Renal cortex interstitium (tissue), 11 donors: Measurements from ENCODE around the gene HNRNPAB. TPM values are rescaled to one million over a fixed set of nuclear protein-coding genes. Genes with fewer than 3 reads are reported as not detected.
"Not testable (repeated sequence)": the region's sequence is repeated elsewhere in the genome, so short reads cannot be mapped to it uniquely, and the experiment has no call there.

Experiments
- DNase-seq, 11 donors: peaks; one replicate each; pipeline ENCODE4 v3.0.0-alpha.2; 2013; ENCODE audit warnings: low read depth in 9 of 11, low spot score in 4 of 11; ENCODE audit errors: extremely low read depth in 1 of 11
- polyA plus RNA-seq, 3 donors: library from polyadenylated mRNA; unstranded; fragments of 120-200 nt; gene quantifications; one replicate each; pipeline ENCODE4 v1.2.1, GENCODE V29; 2013; ENCODE audit not compliant: insufficient read length in 3 of 3

HNRNPAB gene
- polyA plus RNA-seq, 3 donors = 121 to 174 (median 157) TPM

GRCh38 chr5:178189433-178189832 is 14.9 kb upstream of the HNRNPAB start:
- DNase-seq = no peak

- no peak for DNase-seq
Observed at GRCh38 chr5:178191661-178192060, 12.7 kb upstream of the HNRNPAB start.

- no peak for DNase-seq
Observed at GRCh38 chr5:178192244-178192643, 12.1 kb upstream of the HNRNPAB start.

GRCh38 chr5:178192787-178193186 is 11.5 kb upstream of the HNRNPAB start:
- DNase-seq = no peak

GRCh38 chr5:178193251-178193809 is 11.0 kb upstream of the HNRNPAB start:
- DNase-seq = no peak

- no peak for DNase-seq
Observed at GRCh38 chr5:178194026-178194425, 10.3 kb upstream of the HNRNPAB start.

- no peak for DNase-seq
Observed at GRCh38 chr5:178196281-178196812, 8.0 kb upstream of the HNRNPAB start.

- DNase-seq = no peak
Observed at GRCh38 chr5:178196986-178197385, 7.3 kb upstream of the HNRNPAB start.

- DNase-seq = not testable (repeated sequence)
Observed at GRCh38 chr5:178198151-178198550, 6.2 kb upstream of the HNRNPAB start.

- no peak for DNase-seq
Observed at GRCh38 chr5:178198706-178199105, 5.6 kb upstream of the HNRNPAB start.

- no peak for DNase-seq
Observed at GRCh38 chr5:178199581-178200434, 4.5 kb upstream of the HNRNPAB start.

GRCh38 chr5:178201221-178201926 is 3.0 kb upstream of the HNRNPAB start:
- DNase-seq = no peak

GRCh38 chr5:178201927-178202235 is 2.5 kb upstream of the HNRNPAB start:
- no peak for DNase-seq

GRCh38 chr5:178202541-178202940 is 1.8 kb upstream of the HNRNPAB start:
- no peak for DNase-seq

GRCh38 chr5:178203670-178204181 is 607 bp upstream of the HNRNPAB start:
- DNase-seq = no peak

GRCh38 chr5:178204935-178205748 is 809 bp downstream of the HNRNPAB start:
- DNase-seq = peak in 9 of 11 donors; percentile 50 to 68 (median 59)

- DNase-seq = no peak
Observed at GRCh38 chr5:178205749-178206047, 1.4 kb downstream of the HNRNPAB start.

GRCh38 chr5:178206166-178207101 is 2.1 kb downstream of the HNRNPAB start:
- no peak for DNase-seq
